Muscle layer of duodenum (tissue), 2 donors: Measurements from ENCODE around the gene CTNNBL1.

Experiments
- H3K27ac ChIP-seq: one replicate; pipeline ENCODE4 v1.7.0; 2013; ENCODE audit warnings: mild to moderate bottlenecking, low read length
- H3K27me3 ChIP-seq: one replicate; pipeline ENCODE4 v1.7.0; 2013; ENCODE audit warnings: low read depth, mild to moderate bottlenecking, control low read depth, low read length
- H3K36me3 ChIP-seq, 2 donors: one replicate each; pipeline ENCODE4 v1.7.0; 2013; ENCODE audit warnings: low read length in 2 of 2, control low read depth in 1 of 2, mild to moderate bottlenecking in 1 of 2; ENCODE audit not compliant: insufficient read depth in 2 of 2, control insufficient read depth in 1 of 2
- H3K4me1 ChIP-seq, 2 donors: one replicate each; pipeline ENCODE4 v1.7.0; 2013; ENCODE audit warnings: low read length in 2 of 2, mild to moderate bottlenecking in 2 of 2, control low read depth in 1 of 2, moderate library complexity in 1 of 2; ENCODE audit not compliant: insufficient read depth in 2 of 2, control insufficient read depth in 1 of 2
- H3K4me3 ChIP-seq, 2 donors: one replicate each; pipeline ENCODE4 v1.7.0; 2013; ENCODE audit warnings: low read length in 2 of 2, low read depth in 1 of 2, mild to moderate bottlenecking in 1 of 2
- H3K9me3 ChIP-seq, 2 donors: one replicate each; pipeline ENCODE4 v1.7.0; 2013; ENCODE audit warnings: low read length in 2 of 2, control low read depth in 1 of 2, mild to moderate bottlenecking in 1 of 2; ENCODE audit not compliant: control insufficient read depth in 1 of 2
- donor health status: healthy.

The CTNNBL1 gene

DNA sequence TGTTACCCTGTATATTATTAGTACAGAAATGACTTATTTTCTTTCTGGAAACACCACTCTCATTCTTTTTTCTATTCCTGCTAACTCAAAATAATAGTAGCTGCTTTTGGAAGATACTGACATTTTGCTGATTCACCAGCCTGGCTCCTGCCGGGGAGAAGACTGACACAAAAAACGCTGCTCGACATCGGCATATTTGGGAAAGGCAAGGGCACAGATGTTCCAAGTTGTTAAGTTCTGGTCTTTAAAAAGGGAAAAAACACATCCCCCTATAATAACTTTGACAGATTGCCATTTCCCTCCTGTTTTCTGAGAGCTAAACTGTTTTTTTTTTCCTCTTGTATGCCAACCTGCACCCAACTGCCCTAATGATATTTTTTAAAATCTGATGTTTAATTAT lies 55.4 kb downstream of the CTNNBL1 start:
- no peak overlapping the region for H3K4me3 ChIP-seq
- no peaks in the 10 kb centered on the region for H3K4me1 ChIP-seq
- peaks cover 17 to 33% of the 10 kb centered on the region in 2 donors for H3K36me3 ChIP-seq
- H3K9me3 ChIP-seq: no peaks in the 10 kb centered on the region
- H3K27ac ChIP-seq: no peak overlapping the region
- H3K27me3 ChIP-seq: no peaks in the 10 kb centered on the region

- Histone ChIP-seq H3K36me3 (peaks cover 17 to 33% of the 10 kb centered on the region in 2 donors), H3K27me3 (no peaks in the 10 kb centered on the region), H3K27ac (no peak overlapping the region), H3K4me1 (no peaks in the 10 kb centered on the region), H3K9me3 (no peaks in the 10 kb centered on the region), H3K4me3 (no peak overlapping the region)
These were observed 56.0 kb downstream of the CTNNBL1 start for GRCh38 chr20:37749620-37750403.

DNA sequence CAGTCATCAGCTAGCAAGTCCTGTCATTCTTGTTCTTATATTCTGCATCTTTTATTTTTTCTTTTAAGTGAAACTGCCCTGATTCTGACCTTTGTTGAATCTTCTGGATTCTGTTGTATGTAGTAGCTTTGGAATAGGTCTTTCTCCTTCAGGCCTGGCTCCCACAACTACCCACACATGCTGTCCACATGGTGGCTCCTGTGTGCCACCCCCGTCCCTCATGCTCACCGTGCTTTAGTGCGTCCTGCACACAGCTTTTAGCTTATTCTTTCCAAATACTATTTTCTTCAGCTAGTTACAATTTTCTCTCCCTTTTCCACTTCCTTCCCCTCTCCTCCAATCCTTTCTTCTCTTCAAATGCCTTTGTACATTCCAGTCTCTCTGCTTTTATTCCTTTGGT lies 61.8 kb downstream of the CTNNBL1 start:
- no peak overlapping the region for H3K27ac ChIP-seq
- H3K36me3 ChIP-seq: peaks cover 19 to 32% of the 10 kb centered on the region in 2 donors

GRCh38 chr20:37756234-37756633 lies 62.4 kb downstream of the CTNNBL1 start:
- Histone ChIP-seq H3K9me3 (no peaks in the 10 kb centered on the region), H3K27me3 (no peaks in the 10 kb centered on the region), H3K4me3 (no peak overlapping the region), H3K4me1 (no peaks in the 10 kb centered on the region), H3K27ac (no peak overlapping the region), H3K36me3 (peaks cover 19 to 32% of the 10 kb centered on the region in 2 donors)

More for the DNA sequence above, 61.8 kb downstream of the CTNNBL1 start:
- H3K27me3 ChIP-seq: no peaks in the 10 kb centered on the region
- no peaks in the 10 kb centered on the region for H3K9me3 ChIP-seq
- H3K4me1 ChIP-seq: no peaks in the 10 kb centered on the region
- no peak overlapping the region for H3K4me3 ChIP-seq

GRCh38 chr20:37757550-37757949 lies 63.7 kb downstream of the CTNNBL1 start:
- H3K4me3 ChIP-seq: no peak overlapping the region
- H3K36me3 ChIP-seq: peaks cover 19 to 32% of the 10 kb centered on the region in 2 donors
- no peaks in the 10 kb centered on the region for H3K9me3 ChIP-seq
- no peaks in the 10 kb centered on the region for H3K4me1 ChIP-seq
- H3K27ac ChIP-seq: no peak overlapping the region
- no peaks in the 10 kb centered on the region for H3K27me3 ChIP-seq

GRCh38 chr20:37758332-37758731 lies 64.5 kb downstream of the CTNNBL1 start:
- no peak overlapping the region for H3K27ac ChIP-seq
- peaks cover 18 to 31% of the 10 kb centered on the region in 2 donors for H3K36me3 ChIP-seq
- H3K4me3 ChIP-seq: no peak overlapping the region
- no peaks in the 10 kb centered on the region for H3K9me3 ChIP-seq
- no peaks in the 10 kb centered on the region for H3K27me3 ChIP-seq
- no peaks in the 10 kb centered on the region for H3K4me1 ChIP-seq

- Histone ChIP-seq H3K4me3 (no peak overlapping the region), H3K36me3 (peaks cover 12 to 26% of the 10 kb centered on the region in 2 donors), H3K27me3 (no peaks in the 10 kb centered on the region), H3K27ac (no peak overlapping the region), H3K4me1 (no peaks in the 10 kb centered on the region), H3K9me3 (no peaks in the 10 kb centered on the region)
These were observed 65.3 kb downstream of the CTNNBL1 start for GRCh38 chr20:37759052-37759553.

DNA sequence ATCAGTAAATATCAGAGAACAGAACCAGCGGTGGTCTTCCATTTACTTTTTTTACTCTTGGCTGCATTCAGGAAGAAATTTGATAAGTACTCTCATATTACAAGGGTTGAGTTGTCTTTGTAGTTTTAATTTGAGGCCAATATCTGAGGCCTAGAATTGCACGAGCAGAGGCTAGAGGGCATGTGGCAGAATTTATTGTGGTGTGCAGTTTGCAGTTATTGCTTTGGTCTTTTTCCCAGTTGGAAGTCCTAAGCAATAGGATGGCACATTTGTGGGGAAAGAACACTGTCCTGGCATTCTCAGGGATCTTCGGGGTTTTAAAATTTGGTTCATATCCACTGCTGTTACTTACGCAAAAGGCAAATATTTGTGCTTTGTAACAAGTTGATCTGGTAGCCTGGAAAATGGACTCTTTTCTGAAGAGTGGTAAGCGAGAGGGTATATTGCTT lies 66.0 kb downstream of the CTNNBL1 start:
- Histone ChIP-seq H3K4me1 (no peaks in the 10 kb centered on the region), H3K27ac (no peak overlapping the region), H3K9me3 (no peaks in the 10 kb centered on the region), H3K36me3 (peaks cover 13 to 26% of the 10 kb centered on the region in 2 donors), H3K27me3 (no peaks in the 10 kb centered on the region), H3K4me3 (no peak overlapping the region)

DNA sequence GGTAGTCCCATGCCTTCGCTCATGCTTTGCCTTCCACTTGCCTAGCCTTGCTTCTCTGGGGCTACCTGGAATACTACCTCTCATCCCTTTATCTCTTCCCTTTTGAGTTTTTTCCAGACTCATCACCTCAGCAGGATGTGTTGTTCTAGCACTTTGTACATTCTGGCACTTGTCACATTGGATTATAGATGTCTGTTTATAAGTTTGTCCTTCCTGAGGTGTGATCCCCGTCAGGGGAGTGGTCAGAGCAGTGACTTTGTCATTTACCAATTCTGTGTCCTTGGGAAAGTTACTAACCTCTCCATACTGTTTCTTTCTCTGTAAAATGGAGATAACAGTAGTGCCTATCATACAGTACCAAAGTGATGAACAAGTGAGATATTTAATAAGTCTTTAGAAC lies 66.5 kb downstream of the CTNNBL1 start:
- peaks cover 18 to 31% of the 10 kb centered on the region in 2 donors for H3K36me3 ChIP-seq
- H3K27me3 ChIP-seq: no peaks in the 10 kb centered on the region
- no peak overlapping the region for H3K4me3 ChIP-seq
- no peaks in the 10 kb centered on the region for H3K4me1 ChIP-seq
- no peaks in the 10 kb centered on the region for H3K9me3 ChIP-seq
- H3K27ac ChIP-seq: no peak overlapping the region

GRCh38 chr20:37762716-37763485 lies 69.1 kb downstream of the CTNNBL1 start:
- Histone ChIP-seq H3K4me3 (no peak overlapping the region), H3K4me1 (no peaks in the 10 kb centered on the region), H3K27ac (no peak overlapping the region), H3K27me3 (no peaks in the 10 kb centered on the region), H3K9me3 (no peaks in the 10 kb centered on the region), H3K36me3 (peaks cover 26% of the 10 kb centered on the region in 2 donors)

GRCh38 chr20:37764333-37764935 lies 70.6 kb downstream of the CTNNBL1 start:
- no peak overlapping the region for H3K4me3 ChIP-seq
- H3K27ac ChIP-seq: no peak overlapping the region
- H3K36me3 ChIP-seq: peaks cover 18 to 21% of the 10 kb centered on the region in 2 donors
- H3K27me3 ChIP-seq: no peaks in the 10 kb centered on the region
- no peaks in the 10 kb centered on the region for H3K9me3 ChIP-seq
- no peaks in the 10 kb centered on the region for H3K4me1 ChIP-seq
